ENCODE data around the gene FAM114A1. TPM values are rescaled to one million over a fixed set of nuclear protein-coding genes. Genes with fewer than 3 reads are reported as not detected.

FAM114A1 gene
- total RNA-seq, 1 donor from 2014 or later = 57.4 TPM

GRCh38 chr4:38943343-38943742 is 75.7 kb downstream of the FAM114A1 start:
- Histone ChIP-seq H3K27ac (ENCODE audit: low read depth, low read length) (no peak overlapping the region), H3K4me3 (ENCODE audit: low read length in 3 of 3) (peak overlapping the region in 1 of 3 donors; percentile 9), H3K9ac (ENCODE audit: low read depth in 1 of 3, low read length in 3 of 3) (no peak overlapping the region), H3K9me3 (ENCODE audit: control insufficient read depth in 3 of 3, low read length in 3 of 3) (no peaks in the 10 kb centered on the region), H3K36me3 (ENCODE audit: control insufficient read depth in 3 of 3, insufficient read depth in 3 of 3, low read length in 3 of 3) (peaks cover 5 to 13% (median 6%) of the 10 kb centered on the region in 3 donors), H3K4me1 (ENCODE audit: control insufficient read depth in 3 of 3, insufficient read depth in 3 of 3, low read length in 3 of 3) (peaks cover 0 to 22% (median 2%) of the 10 kb centered on the region in 3 donors), H3K27me3 (ENCODE audit: control insufficient read depth in 3 of 3, insufficient read depth in 3 of 3, low read length in 3 of 3) (no peaks in the 10 kb centered on the region)

DNA sequence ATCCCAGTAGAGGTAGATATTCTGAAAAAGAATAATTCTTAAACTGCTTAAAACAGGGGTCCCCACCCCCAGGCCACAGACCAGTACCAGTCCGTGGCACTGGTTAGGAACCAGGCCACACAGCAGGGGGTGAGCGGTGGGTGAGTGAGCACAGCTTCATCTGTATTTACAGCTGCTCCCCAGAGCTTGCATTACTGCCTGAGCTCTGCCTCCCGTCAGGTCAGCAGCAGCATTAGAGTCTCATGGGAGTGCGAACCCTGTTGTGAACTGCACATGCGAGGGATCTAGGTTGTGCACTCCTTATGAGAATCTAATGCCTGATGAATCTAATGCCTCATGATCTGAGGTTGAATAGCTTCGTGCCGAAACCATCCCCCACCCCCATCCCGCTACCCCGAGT is 76.8 kb downstream of the FAM114A1 start:
- Histone ChIP-seq H3K9me3 (ENCODE audit: control insufficient read depth in 3 of 3, low read length in 3 of 3) (no peaks in the 10 kb centered on the region), H3K36me3 (ENCODE audit: control insufficient read depth in 3 of 3, insufficient read depth in 3 of 3, low read length in 3 of 3) (peaks cover 3 to 13% (median 6%) of the 10 kb centered on the region in 3 donors), H3K9ac (ENCODE audit: low read depth in 1 of 3, low read length in 3 of 3) (no peak overlapping the region), H3K4me3 (ENCODE audit: low read length in 3 of 3) (no peak overlapping the region), H3K4me1 (ENCODE audit: control insufficient read depth in 3 of 3, insufficient read depth in 3 of 3, low read length in 3 of 3) (peaks cover 0 to 26% (median 2%) of the 10 kb centered on the region in 3 donors), H3K27me3 (ENCODE audit: control insufficient read depth in 3 of 3, insufficient read depth in 3 of 3, low read length in 3 of 3) (no peaks in the 10 kb centered on the region), H3K27ac (ENCODE audit: low read depth, low read length) (no peak overlapping the region)

DNA sequence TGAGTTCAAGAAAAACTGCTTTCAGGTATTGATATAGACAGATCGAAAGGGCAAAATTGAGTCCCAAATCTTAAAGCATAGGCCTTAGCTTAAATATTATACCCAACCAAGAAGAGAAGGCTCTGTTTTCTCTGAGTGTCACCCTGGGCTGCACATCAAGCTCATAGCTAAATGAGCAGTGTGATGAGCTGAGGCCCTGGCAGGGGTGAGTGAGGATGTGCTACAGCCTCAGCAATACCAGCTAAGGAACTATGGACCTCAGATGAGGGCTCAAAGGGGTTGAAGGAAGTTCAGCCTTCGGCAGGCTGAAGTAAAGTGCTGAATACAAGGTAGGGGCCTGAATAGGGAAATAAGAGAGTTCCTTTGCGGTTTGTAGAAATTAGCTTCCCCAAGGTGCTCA is 79.3 kb downstream of the FAM114A1 start:
- Histone ChIP-seq H3K4me1 (ENCODE audit: control insufficient read depth in 3 of 3, insufficient read depth in 3 of 3, low read length in 3 of 3) (peaks cover 0 to 19% (median 2%) of the 10 kb centered on the region in 3 donors), H3K9me3 (ENCODE audit: control insufficient read depth in 3 of 3, low read length in 3 of 3) (no peaks in the 10 kb centered on the region), H3K4me3 (ENCODE audit: low read length in 3 of 3) (no peak overlapping the region), H3K36me3 (ENCODE audit: control insufficient read depth in 3 of 3, insufficient read depth in 3 of 3, low read length in 3 of 3) (peaks cover 0 to 7% (median 3%) of the 10 kb centered on the region in 3 donors), H3K27ac (ENCODE audit: low read depth, low read length) (no peak overlapping the region), H3K27me3 (ENCODE audit: control insufficient read depth in 3 of 3, insufficient read depth in 3 of 3, low read length in 3 of 3) (no peaks in the 10 kb centered on the region), H3K9ac (ENCODE audit: low read depth in 1 of 3, low read length in 3 of 3) (no peak overlapping the region)

- Histone ChIP-seq H3K4me1 (ENCODE audit: control insufficient read depth in 3 of 3, insufficient read depth in 3 of 3, low read length in 3 of 3) (peaks cover 0 to 5% (median 0%) of the 10 kb centered on the region in 3 donors), H3K9me3 (ENCODE audit: control insufficient read depth in 3 of 3, low read length in 3 of 3) (no peaks in the 10 kb centered on the region), H3K4me3 (ENCODE audit: low read length in 3 of 3) (no peak overlapping the region), H3K27ac (ENCODE audit: low read depth, low read length) (no peak overlapping the region), H3K27me3 (ENCODE audit: control insufficient read depth in 3 of 3, insufficient read depth in 3 of 3, low read length in 3 of 3) (no peaks in the 10 kb centered on the region), H3K9ac (ENCODE audit: low read depth in 1 of 3, low read length in 3 of 3) (no peak overlapping the region), H3K36me3 (ENCODE audit: control insufficient read depth in 3 of 3, insufficient read depth in 3 of 3, low read length in 3 of 3) (peaks cover 0 to 4% (median 3%) of the 10 kb centered on the region in 3 donors)
Observed at GRCh38 chr4:38948551-38948950, 80.9 kb downstream of the FAM114A1 start.

DNA sequence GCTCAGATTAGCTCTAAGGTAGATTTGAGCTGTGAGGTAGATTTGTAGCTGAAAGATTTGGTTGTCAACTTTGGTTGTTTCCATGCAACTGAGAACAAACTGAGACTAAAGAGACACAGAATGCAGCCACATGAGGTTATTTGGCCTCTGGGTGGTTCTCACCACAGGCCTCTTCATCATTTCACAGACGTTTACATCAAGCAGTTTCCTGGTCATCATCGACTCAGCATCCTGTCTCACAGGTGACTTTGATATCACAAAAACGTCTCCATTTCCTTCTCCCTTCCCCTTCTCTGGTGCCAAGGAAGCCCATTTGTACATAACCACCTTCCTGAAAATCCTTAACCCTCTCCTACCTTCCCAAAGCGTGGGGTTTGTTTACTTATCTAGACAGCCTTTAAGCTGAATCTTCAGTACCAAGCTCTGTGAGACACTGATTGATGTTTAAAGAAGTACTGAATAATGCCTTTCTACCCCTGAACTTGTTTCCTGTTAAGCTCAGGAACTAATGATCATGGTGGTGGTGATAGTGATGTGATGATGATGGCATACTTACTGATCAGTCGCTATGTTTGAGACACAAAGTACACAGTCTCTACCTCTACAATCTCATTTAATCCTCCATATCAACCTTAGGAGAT is 81.9 kb downstream of the FAM114A1 start:
- Histone ChIP-seq H3K9ac (ENCODE audit: low read depth in 1 of 3, low read length in 3 of 3) (no peak overlapping the region), H3K27me3 (ENCODE audit: control insufficient read depth in 3 of 3, insufficient read depth in 3 of 3, low read length in 3 of 3) (no peaks in the 10 kb centered on the region), H3K27ac (ENCODE audit: low read depth, low read length) (no peak overlapping the region)

GRCh38 chr4:38950159-38950558 is 82.6 kb downstream of the FAM114A1 start:
- H3K4me3 ChIP-seq (ENCODE audit: low read length in 3 of 3) = no peak overlapping the region
- H3K4me1 ChIP-seq (ENCODE audit: control insufficient read depth in 3 of 3, insufficient read depth in 3 of 3, low read length in 3 of 3) = peaks cover 0 to 4% (median 0%) of the 10 kb centered on the region in 3 donors
- H3K9ac ChIP-seq (ENCODE audit: low read depth in 1 of 3, low read length in 3 of 3) = no peak overlapping the region
- no peak overlapping the region for H3K27ac ChIP-seq (ENCODE audit: low read depth, low read length)
- H3K36me3 ChIP-seq (ENCODE audit: control insufficient read depth in 3 of 3, insufficient read depth in 3 of 3, low read length in 3 of 3) = peaks cover 0 to 2% (median 0%) of the 10 kb centered on the region in 3 donors
- no peaks in the 10 kb centered on the region for H3K27me3 ChIP-seq (ENCODE audit: control insufficient read depth in 3 of 3, insufficient read depth in 3 of 3, low read length in 3 of 3)
- no peaks in the 10 kb centered on the region for H3K9me3 ChIP-seq (ENCODE audit: control insufficient read depth in 3 of 3, low read length in 3 of 3)

More for the DNA sequence above, 81.9 kb downstream of the FAM114A1 start:
- Histone ChIP-seq H3K4me1 (ENCODE audit: control insufficient read depth in 3 of 3, insufficient read depth in 3 of 3, low read length in 3 of 3) (peaks cover 0 to 4% (median 0%) of the 10 kb centered on the region in 3 donors), H3K9me3 (ENCODE audit: control insufficient read depth in 3 of 3, low read length in 3 of 3) (no peaks in the 10 kb centered on the region), H3K36me3 (ENCODE audit: control insufficient read depth in 3 of 3, insufficient read depth in 3 of 3, low read length in 3 of 3) (peaks cover 0 to 4% (median under 1%) of the 10 kb centered on the region in 3 donors), H3K4me3 (ENCODE audit: low read length in 3 of 3) (no peak overlapping the region)

- Histone ChIP-seq H3K4me3 (ENCODE audit: low read length in 3 of 3) (no peak overlapping the region), H3K27me3 (ENCODE audit: control insufficient read depth in 3 of 3, insufficient read depth in 3 of 3, low read length in 3 of 3) (no peaks in the 10 kb centered on the region), H3K36me3 (ENCODE audit: control insufficient read depth in 3 of 3, insufficient read depth in 3 of 3, low read length in 3 of 3) (no peaks in the 10 kb centered on the region), H3K9ac (ENCODE audit: low read depth in 1 of 3, low read length in 3 of 3) (no peak overlapping the region), H3K4me1 (ENCODE audit: control insufficient read depth in 3 of 3, insufficient read depth in 3 of 3, low read length in 3 of 3) (peaks cover 0 to 4% (median 0%) of the 10 kb centered on the region in 3 donors), H3K9me3 (ENCODE audit: control insufficient read depth in 3 of 3, low read length in 3 of 3) (no peaks in the 10 kb centered on the region), H3K27ac (ENCODE audit: low read depth, low read length) (no peak overlapping the region)
Observed at GRCh38 chr4:38950734-38951133, 83.1 kb downstream of the FAM114A1 start.

- no peak overlapping the region for H3K9ac ChIP-seq (ENCODE audit: low read depth in 1 of 3, low read length in 3 of 3)
- no peak overlapping the region for H3K4me3 ChIP-seq (ENCODE audit: low read length in 3 of 3)
- H3K9me3 ChIP-seq (ENCODE audit: control insufficient read depth in 3 of 3, low read length in 3 of 3) = no peaks in the 10 kb centered on the region
- H3K27me3 ChIP-seq (ENCODE audit: control insufficient read depth in 3 of 3, insufficient read depth in 3 of 3, low read length in 3 of 3) = no peaks in the 10 kb centered on the region
- H3K4me1 ChIP-seq (ENCODE audit: control insufficient read depth in 3 of 3, insufficient read depth in 3 of 3, low read length in 3 of 3) = peaks cover 0 to 4% (median 0%) of the 10 kb centered on the region in 3 donors
- no peaks in the 10 kb centered on the region for H3K36me3 ChIP-seq (ENCODE audit: control insufficient read depth in 3 of 3, insufficient read depth in 3 of 3, low read length in 3 of 3)
- H3K27ac ChIP-seq (ENCODE audit: low read depth, low read length) = no peak overlapping the region
Observed at GRCh38 chr4:38951598-38951997, 84.0 kb downstream of the FAM114A1 start.

DNA sequence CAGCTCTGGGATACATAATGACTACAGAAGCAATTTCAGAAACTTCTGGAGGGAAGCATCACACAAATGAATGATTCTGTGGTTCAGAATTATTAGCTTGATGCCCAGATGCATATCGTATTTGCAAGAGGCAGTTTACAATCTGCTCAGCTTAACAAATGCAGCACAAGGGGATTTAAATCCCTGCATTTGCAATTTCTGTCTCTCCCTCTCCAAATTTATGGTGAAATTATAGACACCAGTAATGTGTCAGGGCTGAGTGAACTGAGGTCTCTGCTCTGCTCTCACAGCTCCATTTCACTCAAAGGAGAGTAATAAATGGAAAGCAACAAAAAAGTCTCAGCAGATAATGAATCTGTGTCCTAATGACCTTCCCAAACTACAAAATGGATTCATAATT is 84.4 kb downstream of the FAM114A1 start:
- Histone ChIP-seq H3K4me1 (ENCODE audit: control insufficient read depth in 3 of 3, insufficient read depth in 3 of 3, low read length in 3 of 3) (peaks cover 0 to 4% (median 0%) of the 10 kb centered on the region in 3 donors), H3K36me3 (ENCODE audit: control insufficient read depth in 3 of 3, insufficient read depth in 3 of 3, low read length in 3 of 3) (no peaks in the 10 kb centered on the region)

DNA sequence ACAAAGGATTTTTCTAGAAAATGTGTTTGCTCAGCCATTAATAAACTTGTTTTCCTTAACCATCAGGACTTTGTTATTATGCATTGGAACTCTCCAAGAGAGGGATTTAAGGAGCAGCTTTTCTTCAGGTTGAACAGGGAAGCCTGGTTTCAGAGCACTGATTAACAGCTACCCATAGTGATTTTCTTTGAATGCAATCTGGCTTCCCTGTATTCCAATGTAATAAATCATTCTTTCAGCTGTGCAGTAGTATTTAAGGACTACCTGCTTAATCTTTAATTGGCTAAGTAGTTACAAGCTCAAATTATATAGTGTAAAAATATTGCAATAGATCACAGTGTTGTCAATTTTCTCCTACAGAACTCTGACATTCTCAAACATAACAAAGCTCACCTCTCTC is 87.1 kb downstream of the FAM114A1 start:
- Histone ChIP-seq H3K36me3 (ENCODE audit: control insufficient read depth in 3 of 3, insufficient read depth in 3 of 3, low read length in 3 of 3) (no peaks in the 10 kb centered on the region), H3K27me3 (ENCODE audit: control insufficient read depth in 3 of 3, insufficient read depth in 3 of 3, low read length in 3 of 3) (peaks cover 0 to 2% (median 0%) of the 10 kb centered on the region in 3 donors), H3K9me3 (ENCODE audit: control insufficient read depth in 3 of 3, low read length in 3 of 3) (no peaks in the 10 kb centered on the region), H3K4me3 (ENCODE audit: low read length in 3 of 3) (no peak overlapping the region), H3K9ac (ENCODE audit: low read depth in 1 of 3, low read length in 3 of 3) (no peak overlapping the region), H3K4me1 (ENCODE audit: control insufficient read depth in 3 of 3, insufficient read depth in 3 of 3, low read length in 3 of 3) (no peaks in the 10 kb centered on the region), H3K27ac (ENCODE audit: low read depth, low read length) (no peak overlapping the region)

More for the DNA sequence above, 84.4 kb downstream of the FAM114A1 start:
- no peaks in the 10 kb centered on the region for H3K9me3 ChIP-seq (ENCODE audit: control insufficient read depth in 3 of 3, low read length in 3 of 3)
- H3K9ac ChIP-seq (ENCODE audit: low read depth in 1 of 3, low read length in 3 of 3) = no peak overlapping the region
- no peak overlapping the region for H3K4me3 ChIP-seq (ENCODE audit: low read length in 3 of 3)
- no peak overlapping the region for H3K27ac ChIP-seq (ENCODE audit: low read depth, low read length)
- no peaks in the 10 kb centered on the region for H3K27me3 ChIP-seq (ENCODE audit: control insufficient read depth in 3 of 3, insufficient read depth in 3 of 3, low read length in 3 of 3)
